A549 treated with dexamethasone at 1 μM for 4 hours (cell line): ENCODE data around the gene TAF7. TPM values are rescaled to one million over a fixed set of nuclear protein-coding genes. Genes with fewer than 3 reads are reported as not detected.

Experiments used
- total RNA-seq: library from RNA; stranded (reverse); fragments of 200-300 nt; extraction: Qiagen RNA extraction; gene quantifications from 5 replicates; pipeline ENCODE4 v1.2.3, GENCODE V29; 2022

The TAF7 gene, protein sequence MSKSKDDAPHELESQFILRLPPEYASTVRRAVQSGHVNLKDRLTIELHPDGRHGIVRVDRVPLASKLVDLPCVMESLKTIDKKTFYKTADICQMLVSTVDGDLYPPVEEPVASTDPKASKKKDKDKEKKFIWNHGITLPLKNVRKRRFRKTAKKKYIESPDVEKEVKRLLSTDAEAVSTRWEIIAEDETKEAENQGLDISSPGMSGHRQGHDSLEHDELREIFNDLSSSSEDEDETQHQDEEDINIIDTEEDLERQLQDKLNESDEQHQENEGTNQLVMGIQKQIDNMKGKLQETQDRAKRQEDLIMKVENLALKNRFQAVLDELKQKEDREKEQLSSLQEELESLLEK
- 61.8 to 74.9 TPM (median 70.3 TPM) in 5 replicates for total RNA-seq

DNA sequence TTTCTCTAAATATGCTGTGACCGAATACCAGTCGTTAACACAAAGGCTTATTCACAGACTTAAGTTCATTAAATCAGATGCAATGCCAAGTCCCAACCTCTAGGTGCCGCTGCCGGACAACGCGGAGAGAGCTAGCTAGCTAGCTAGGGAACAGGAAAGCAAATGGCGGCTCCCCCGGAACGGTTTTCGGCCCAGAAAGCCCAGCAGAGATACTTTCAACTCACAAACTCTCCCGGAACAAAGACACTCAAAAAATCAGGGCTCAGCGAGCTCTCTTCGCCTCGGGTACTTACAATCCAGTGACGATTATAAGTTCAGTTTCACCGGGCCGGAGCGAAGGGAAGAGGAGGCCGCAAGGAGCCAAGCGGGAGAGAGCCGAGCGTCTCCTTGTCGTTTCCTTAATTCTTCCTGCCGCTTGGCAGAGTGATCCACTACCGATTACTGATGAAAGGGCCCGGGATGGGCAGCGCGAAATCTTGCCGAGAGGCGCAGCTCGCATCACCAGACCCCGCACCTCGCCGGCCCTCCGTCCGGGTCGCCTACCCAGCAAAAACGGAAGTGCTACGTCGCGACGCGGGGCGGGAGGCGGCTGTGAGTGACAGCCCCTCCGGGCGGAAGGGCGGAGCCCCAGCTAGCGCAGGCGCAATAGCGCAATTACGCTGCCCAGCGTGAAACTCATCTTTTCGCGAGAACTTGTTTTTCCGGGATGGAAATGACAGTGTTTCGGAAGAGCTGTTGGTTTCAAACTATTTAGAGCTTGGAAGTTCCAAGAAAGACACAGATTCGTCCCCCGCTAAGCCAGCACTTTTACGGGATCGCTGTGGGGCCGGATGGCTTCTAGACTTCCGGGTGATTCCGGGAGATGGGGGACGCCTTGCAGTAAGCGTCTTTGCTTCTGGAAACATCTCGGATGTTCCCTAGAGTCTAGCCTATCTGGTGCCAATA lies at the start of gene TAF7:
TAF7 (minus strand) TSS at position 560 of the 945 bp plus-strand sequence. CDS start 740 bp downstream, outside the sequence.

DNA sequence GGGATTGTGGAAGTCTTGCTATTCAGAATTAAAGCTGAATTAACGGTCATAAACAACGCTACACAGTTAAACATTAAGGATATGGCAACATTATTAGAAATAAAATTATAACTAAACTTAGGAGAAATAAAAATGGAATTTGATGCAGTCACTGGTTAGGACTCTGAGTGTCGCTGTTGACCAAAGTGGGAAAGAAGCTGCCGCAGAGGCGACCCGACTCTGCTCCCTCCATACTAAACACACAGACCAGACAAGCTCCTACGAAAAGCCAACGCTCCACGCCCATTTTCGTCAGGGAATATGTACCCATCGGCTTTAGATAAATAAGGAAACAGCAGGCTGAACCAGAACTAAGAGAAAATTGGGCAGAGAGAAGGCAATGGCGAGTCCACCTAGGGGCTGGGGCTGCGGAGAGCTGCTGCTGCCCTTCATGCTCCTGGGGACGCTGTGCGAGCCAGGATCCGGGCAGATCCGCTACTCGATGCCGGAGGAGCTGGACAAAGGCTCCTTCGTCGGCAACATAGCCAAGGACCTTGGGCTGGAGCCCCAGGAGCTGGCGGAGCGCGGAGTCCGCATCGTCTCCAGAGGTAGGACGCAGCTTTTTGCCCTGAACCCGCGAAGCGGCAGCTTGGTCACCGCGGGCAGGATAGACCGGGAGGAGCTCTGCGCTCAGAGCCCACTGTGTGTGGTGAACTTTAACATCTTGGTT lies 43.5 kb upstream of the TAF7 start, which contains the start of gene PCDHGA5:
PCDHGA5 (plus strand) TSS at position 211 of the 709 bp plus-strand sequence; CDS start at position 380, 169 bp downstream.

DNA sequence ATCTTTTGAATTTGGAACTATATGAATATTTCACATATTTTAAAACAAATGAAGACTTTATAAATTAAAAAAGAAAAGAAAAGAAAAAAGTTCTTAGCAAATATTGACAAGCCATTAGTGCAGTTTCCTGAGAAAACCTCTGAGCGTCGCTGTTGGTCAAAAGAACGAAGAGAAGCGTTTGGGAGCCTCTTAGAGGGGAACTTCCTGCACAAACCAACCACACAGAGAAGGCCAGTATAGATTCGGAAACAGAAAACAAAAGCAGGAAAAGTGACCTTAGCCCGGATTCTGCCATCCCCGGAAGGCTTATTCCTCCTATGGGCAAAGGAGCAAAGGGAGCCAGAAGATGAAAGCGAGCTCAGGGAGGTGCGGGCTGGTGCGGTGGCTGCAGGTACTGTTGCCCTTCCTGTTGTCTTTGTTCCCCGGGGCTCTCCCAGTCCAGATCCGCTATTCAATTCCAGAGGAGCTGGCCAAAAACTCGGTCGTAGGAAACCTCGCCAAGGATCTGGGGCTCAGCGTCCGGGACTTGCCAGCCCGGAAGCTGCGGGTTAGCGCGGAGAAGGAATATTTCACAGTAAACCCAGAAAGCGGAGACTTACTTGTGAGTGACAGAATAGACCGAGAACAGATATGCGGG lies 39.3 kb upstream of the TAF7 start, which contains the start of gene PCDHGB2:
PCDHGB2 (plus strand) TSS at position 205 of the 637 bp plus-strand sequence; CDS start at position 347, 142 bp downstream.

DNA sequence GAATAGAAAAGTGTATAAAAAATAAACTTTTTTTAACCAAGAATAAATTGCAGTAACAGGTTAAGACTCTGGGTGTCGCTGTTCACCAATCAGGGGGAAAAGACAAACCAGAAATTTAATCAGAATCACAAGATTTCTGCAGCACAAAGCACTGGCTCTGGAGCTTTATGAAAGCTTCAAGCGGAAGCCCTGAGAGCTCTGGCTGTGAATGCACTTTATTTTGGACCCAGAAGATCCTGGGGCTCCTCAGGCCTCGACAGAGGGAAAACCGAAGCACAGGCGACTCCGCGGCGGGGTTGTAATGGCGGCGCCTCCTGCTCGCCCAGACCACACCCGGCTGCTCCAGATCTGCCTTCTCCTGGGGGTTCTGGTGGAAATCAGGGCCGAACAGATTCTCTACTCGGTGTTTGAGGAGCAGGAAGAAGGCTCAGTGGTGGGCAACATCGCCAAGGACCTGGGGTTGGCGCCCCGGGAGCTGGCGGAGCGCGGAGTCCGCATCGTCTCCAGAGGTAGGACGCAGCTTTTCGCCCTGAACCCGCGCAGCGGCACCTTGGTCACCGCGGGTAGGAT lies 34.4 kb upstream of the TAF7 start, which contains the start of gene PCDHGA4:
PCDHGA4 (plus strand) TSS at position 122 of the 570 bp plus-strand sequence; CDS start at position 209, 87 bp downstream.

DNA sequence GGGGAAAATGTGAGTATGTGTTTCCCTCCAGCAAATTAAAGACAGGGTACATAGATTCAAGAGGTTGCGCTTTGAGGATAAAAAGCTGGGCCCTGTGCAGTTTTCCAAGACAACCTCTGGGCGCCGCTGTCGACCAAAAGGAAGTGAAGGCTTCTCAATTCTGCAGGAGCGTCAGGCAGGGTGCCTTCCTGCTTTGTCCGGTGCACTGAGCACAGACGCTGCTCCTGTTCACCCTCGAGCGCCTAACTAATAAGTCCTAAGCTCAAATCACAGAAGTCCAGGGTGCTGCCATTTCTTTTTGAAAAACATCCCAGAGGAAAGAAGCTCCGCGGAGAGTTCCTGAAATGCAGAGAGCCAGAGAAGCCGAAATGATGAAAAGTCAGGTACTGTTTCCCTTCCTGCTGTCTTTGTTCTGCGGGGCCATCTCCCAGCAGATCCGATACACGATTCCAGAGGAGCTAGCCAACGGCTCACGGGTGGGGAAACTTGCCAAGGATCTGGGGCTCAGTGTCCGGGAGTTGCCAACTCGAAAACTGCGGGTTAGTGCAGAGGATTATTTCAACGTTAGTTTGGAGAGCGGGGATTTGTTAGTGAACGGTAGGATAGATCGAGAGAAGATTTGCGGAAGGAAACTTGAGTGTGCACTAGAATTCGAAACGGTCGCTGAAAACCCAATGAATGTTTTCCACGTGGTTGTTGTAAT lies 29.5 kb upstream of the TAF7 start, which contains the start of gene PCDHGB1:
PCDHGB1 (plus strand) TSS at position 183 of the 703 bp plus-strand sequence; CDS start at position 345, 162 bp downstream.

DNA sequence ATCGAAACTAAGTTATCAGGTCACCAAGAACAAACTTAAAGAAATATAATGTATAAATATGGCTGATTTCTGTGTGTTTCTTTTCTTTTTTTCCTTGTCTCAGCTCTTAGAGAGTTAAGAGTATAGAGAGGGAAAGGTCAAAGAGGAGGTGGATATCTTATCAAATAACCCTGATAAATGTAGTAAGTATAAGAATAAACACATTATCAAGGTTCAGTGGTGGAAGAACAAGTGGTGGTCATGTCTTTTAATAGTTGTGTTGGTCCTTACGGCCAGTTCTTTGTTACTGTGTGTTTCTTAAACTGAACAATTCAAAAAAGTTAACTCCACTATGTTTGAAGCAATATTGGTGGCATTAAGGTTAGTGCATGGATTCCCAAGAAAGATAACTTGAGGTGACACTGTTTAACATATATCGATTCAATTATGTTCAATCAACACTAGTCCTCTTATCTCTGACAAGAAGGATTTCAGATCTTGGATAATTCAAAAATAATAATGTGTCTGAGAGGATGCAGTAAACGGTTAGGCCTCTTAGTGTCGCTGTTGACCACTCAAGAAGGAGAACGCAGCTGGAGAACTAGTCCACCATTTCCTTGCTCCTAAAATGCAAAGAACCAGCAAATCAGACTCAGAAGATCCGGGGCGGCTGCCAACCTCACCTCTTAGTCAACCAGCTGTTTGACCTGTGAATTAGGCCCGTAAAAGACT lies 22.8 kb upstream of the TAF7 start, which contains the start of gene PCDHGA3:
PCDHGA3 (plus strand) TSS at position 588 of the 711 bp plus-strand sequence. CDS start 205 bp downstream, outside the sequence.

DNA sequence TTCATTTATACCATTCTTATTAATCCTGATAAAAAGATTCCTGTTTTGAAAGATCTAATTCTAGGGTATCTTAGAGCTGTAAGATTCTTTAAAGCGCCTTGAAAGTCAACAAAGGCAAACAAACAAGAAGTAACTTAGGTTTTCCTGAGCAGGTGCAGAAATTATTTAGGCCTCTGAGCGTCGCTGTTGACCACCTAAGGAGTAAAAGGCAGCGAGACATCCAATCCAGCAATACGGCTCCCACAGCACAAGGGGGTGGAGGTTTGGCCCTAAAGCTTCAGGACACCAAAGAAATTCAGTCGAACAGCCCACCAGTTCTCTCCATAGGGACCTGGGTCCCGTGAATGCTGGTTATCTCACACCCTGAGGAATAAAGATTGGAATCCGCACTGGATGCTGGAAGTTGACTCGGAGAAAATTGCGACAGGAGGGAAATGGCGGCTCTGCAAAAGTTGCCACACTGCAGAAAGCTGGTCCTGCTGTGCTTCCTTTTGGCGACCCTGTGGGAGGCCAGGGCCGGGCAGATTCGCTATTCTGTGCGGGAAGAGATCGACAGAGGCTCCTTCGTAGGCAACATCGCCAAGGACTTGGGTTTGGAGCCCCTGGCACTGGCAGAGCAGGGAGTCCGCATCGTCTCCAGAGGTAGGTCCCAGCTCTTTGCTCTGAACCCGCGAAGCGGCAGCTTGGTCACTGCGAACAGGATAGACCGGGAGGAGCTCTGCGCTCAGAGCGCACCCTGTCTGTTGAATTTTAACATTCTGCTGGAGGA lies 18.1 kb upstream of the TAF7 start, which contains the start of gene PCDHGA2:
PCDHGA2 (plus strand) TSS at position 223 of the 769 bp plus-strand sequence.

DNA sequence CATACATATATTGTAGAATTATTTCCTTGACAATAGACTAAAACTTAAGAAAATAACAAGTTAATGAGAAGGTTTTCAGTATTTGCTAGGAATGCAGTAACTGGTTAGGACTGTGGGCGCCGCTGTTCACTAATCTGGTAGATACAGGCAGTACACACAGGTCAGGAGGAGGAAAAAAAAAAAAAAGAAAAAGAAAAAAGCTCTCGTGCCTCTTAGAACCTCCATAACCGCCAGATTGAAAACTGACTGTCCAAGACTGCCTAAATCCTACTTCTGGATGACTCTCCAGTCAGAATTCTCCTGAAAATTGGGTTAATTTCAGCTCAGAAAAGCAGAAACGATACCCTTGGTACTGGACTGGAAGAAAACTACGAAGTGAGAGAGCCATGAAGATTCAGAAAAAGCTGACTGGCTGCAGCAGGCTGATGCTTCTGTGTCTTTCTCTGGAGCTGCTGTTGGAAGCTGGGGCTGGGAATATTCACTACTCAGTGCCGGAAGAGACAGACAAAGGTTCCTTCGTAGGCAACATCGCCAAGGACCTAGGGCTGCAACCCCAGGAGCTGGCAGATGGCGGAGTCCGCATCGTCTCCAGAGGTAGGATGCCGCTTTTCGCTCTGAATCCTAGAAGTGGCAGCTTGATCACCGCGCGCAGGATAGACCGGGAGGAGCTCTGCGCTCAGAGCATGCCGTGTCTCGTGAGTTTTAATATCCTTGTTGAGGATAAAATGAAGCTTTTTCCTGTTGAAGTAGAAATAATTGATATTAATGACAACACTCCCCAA lies 9.9 kb upstream of the TAF7 start, which contains the start of gene PCDHGA1:
PCDHGA1 (plus strand) TSS at position 216 of the 782 bp plus-strand sequence.

DNA sequence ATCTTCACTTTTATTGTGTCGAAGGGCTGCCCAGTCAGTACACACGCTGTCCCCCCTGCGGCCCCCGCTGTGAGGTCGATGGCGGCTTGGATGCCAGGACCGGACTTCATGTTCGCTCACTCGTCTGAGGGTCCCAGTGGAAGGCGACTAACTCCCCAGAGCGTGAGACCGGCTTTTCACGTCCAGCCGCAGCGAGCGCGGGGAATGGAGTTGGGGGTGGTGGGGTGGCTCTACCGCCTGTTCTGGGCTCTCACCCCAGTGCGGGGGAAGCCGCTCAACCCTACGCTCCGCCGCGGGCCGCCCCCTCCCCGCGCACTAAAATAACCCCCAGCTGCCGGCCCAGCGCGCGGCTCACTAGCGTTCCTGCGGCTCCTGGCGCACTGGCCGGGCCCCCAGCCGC lies 16.8 kb downstream of the TAF7 start, which contains the start of gene SLC25A2:
SLC25A2 (minus strand) TSS at position 294 of the 400 bp plus-strand sequence; CDS start at position 110, 184 bp downstream.

Other genes starting within 250 kb of the TAF7 start
- gene PCDHB2, start 226.2 kb downstream of the TAF7 start, total RNA-seq = 3.1 to 3.9 TPM (median 3.5 TPM) in 5 replicates
- 0.04 to 0.30 TPM (median 0.15 TPM) in 4 of 5 replicates, not detected in the other for gene PCDHB3, start 220.3 kb downstream of the TAF7 start, total RNA-seq
- 0.02 to 0.12 TPM (median 0.02 TPM) in 3 of 5 replicates, not detected in the others for gene PCDHB4, start 199.0 kb downstream of the TAF7 start, total RNA-seq
- gene PCDHB5, start 185.6 kb downstream of the TAF7 start, total RNA-seq = 1.1 to 1.6 TPM (median 1.4 TPM) in 5 replicates
- gene PCDHB6, start 170.7 kb downstream of the TAF7 start, total RNA-seq = 0.74 to 1.2 TPM (median 0.88 TPM) in 5 replicates
- gene PCDHB7, start 148.1 kb downstream of the TAF7 start, total RNA-seq = 0.02 TPM in 1 of 5 replicates, not detected in the others
- gene PCDHB8, start 143.0 kb downstream of the TAF7 start, total RNA-seq = 0.15 to 0.41 TPM (median 0.29 TPM) in 5 replicates
- 0.05 to 0.15 TPM (median 0.09 TPM) in 5 replicates for gene PCDHB16, start 138.4 kb downstream of the TAF7 start, total RNA-seq
- gene PCDHB9, start 133.6 kb downstream of the TAF7 start, total RNA-seq = 0.02 to 0.07 TPM in 2 of 5 replicates, not detected in the others
- gene PCDHB10, start 128.4 kb downstream of the TAF7 start, total RNA-seq = 0.06 to 0.08 TPM (median 0.07 TPM) in 3 of 5 replicates, not detected in the others
- gene PCDHB11, start 121.2 kb downstream of the TAF7 start, total RNA-seq = 0.07 to 0.08 TPM (median 0.07 TPM) in 4 of 5 replicates, not detected in the other
- gene PCDHB12, start 112.1 kb downstream of the TAF7 start, total RNA-seq = 0.03 to 0.05 TPM in 2 of 5 replicates, not detected in the others
- 0.04 to 0.09 TPM (median 0.07 TPM) in 5 replicates for gene PCDHB13, start 106.9 kb downstream of the TAF7 start, total RNA-seq
- gene PCDHB14, start 97.4 kb downstream of the TAF7 start, total RNA-seq = 0.01 to 0.09 TPM (median 0.06 TPM) in 5 replicates
- gene PCDHB15, start 75.4 kb downstream of the TAF7 start, total RNA-seq = 0.05 to 0.16 TPM (median 0.05 TPM) in 5 replicates
- gene SLC25A2, start 16.7 kb downstream of the TAF7 start, total RNA-seq = not detected in 5 replicates
- gene PCDHGA1, start 9.7 kb upstream of the TAF7 start, total RNA-seq = 0.22 to 0.32 TPM (median 0.26 TPM) in 5 replicates
- gene PCDHGA2, start 18.0 kb upstream of the TAF7 start, total RNA-seq = 0.46 to 0.83 TPM (median 0.69 TPM) in 5 replicates
- gene PCDHGA3, start 23.0 kb upstream of the TAF7 start, total RNA-seq = 0.02 to 0.05 TPM (median 0.03 TPM) in 4 of 5 replicates, not detected in the other
- gene PCDHGB1, start 29.3 kb upstream of the TAF7 start, total RNA-seq = 1.5 to 2.2 TPM (median 1.8 TPM) in 5 replicates
- 0.08 to 0.21 TPM (median 0.14 TPM) in 5 replicates for gene PCDHGA4, start 34.2 kb upstream of the TAF7 start, total RNA-seq
- gene PCDHGB2, start 39.2 kb upstream of the TAF7 start, total RNA-seq = 0.05 to 0.16 TPM (median 0.11 TPM) in 5 replicates
- 0.09 to 0.21 TPM (median 0.15 TPM) in 5 replicates for gene PCDHGA5, start 43.4 kb upstream of the TAF7 start, total RNA-seq
- gene PCDHGB3, start 49.5 kb upstream of the TAF7 start, total RNA-seq = 0.09 to 0.43 TPM (median 0.21 TPM) in 5 replicates
- gene PCDHGA6, start 53.1 kb upstream of the TAF7 start, total RNA-seq = 0.12 to 0.32 TPM (median 0.29 TPM) in 5 replicates
- 0.73 to 1.1 TPM (median 0.95 TPM) in 5 replicates for gene PCDHGA7, start 62.0 kb upstream of the TAF7 start, total RNA-seq
- 0.50 to 1.2 TPM (median 0.97 TPM) in 5 replicates for gene PCDHGB4, start 66.9 kb upstream of the TAF7 start, total RNA-seq
- gene PCDHGA8, start 71.8 kb upstream of the TAF7 start, total RNA-seq = 0.03 to 0.05 TPM (median 0.04 TPM) in 3 of 5 replicates, not detected in the others
- gene PCDHGB5, start 77.2 kb upstream of the TAF7 start, total RNA-seq = 2.0 to 2.7 TPM (median 2.5 TPM) in 5 replicates
- gene PCDHGA9, start 82.0 kb upstream of the TAF7 start, total RNA-seq = 0.04 to 0.07 TPM (median 0.05 TPM) in 4 of 5 replicates, not detected in the other
- 0.08 to 0.15 TPM (median 0.13 TPM) in 5 replicates for gene PCDHGB6, start 87.2 kb upstream of the TAF7 start, total RNA-seq
- gene PCDHGA10, start 92.2 kb upstream of the TAF7 start, total RNA-seq = 0.02 TPM in 2 of 5 replicates, not detected in the others
- 0.02 to 0.11 TPM (median 0.07 TPM) in 5 replicates for gene PCDHGB7, start 96.9 kb upstream of the TAF7 start, total RNA-seq
- 0.02 to 0.03 TPM in 2 of 5 replicates, not detected in the others for gene PCDHGA11, start 100.3 kb upstream of the TAF7 start, total RNA-seq
- gene PCDHGA12, start 109.7 kb upstream of the TAF7 start, total RNA-seq = not detected in 5 replicates
- 6.1 to 7.2 TPM (median 6.6 TPM) in 5 replicates for gene PCDHGC3, start 155.2 kb upstream of the TAF7 start, total RNA-seq
- gene PCDHGC4, start 164.2 kb upstream of the TAF7 start, total RNA-seq = not detected in 5 replicates
- 0.03 TPM in 1 of 5 replicates, not detected in the others for gene PCDHGC5, start 168.3 kb upstream of the TAF7 start, total RNA-seq